Activated CD8-positive, alpha-beta memory T cell treated with anti-CD3 and anti-CD28 coated beads for 1 hour (primary cell): Measurements from ENCODE around the gene KIF5B.
"Not testable (repeated sequence)": the region's sequence is repeated elsewhere in the genome, so short reads cannot be mapped to it uniquely, and the experiment has no call there.

Source experiments
- DNase-seq, 2 donors: peaks; one replicate each; pipeline ENCODE4 v3.0.0-alpha.2; 2020; ENCODE audit warnings: low read depth in 1 of 2; ENCODE audit errors: extremely low read depth in 1 of 2

The KIF5B gene

GRCh38 chr10:32017044-32017443 is 39.2 kb downstream of the KIF5B start:
- DNase-seq, result no peak

GRCh38 chr10:32015386-32015785 is 40.8 kb downstream of the KIF5B start:
- no peak for DNase-seq

- DNase-seq, result no peak
Observed at GRCh38 chr10:32007026-32007425, 49.2 kb downstream of the KIF5B start.

- DNase-seq, result no peak
Observed at GRCh38 chr10:32005050-32005449, 51.2 kb downstream of the KIF5B start.

- DNase-seq, result no peak
Observed at GRCh38 chr10:32004161-32004591, 52.0 kb downstream of the KIF5B start.

GRCh38 chr10:32002531-32002930 is 53.7 kb downstream of the KIF5B start:
- no peak for DNase-seq

- no peak for DNase-seq
Observed at GRCh38 chr10:32000937-32001336, 55.3 kb downstream of the KIF5B start.

GRCh38 chr10:31999836-32000235 is 56.4 kb downstream of the KIF5B start:
- DNase-seq, result no peak

- no peak for DNase-seq
Observed at GRCh38 chr10:31999070-31999660, 57.1 kb downstream of the KIF5B start.

- no peak for DNase-seq
Observed at GRCh38 chr10:31994926-31995325, 61.3 kb downstream of the KIF5B start.

- no peak for DNase-seq
Observed at GRCh38 chr10:31990937-31991336, 65.3 kb downstream of the KIF5B start.

GRCh38 chr10:31987786-31988185 is 68.4 kb downstream of the KIF5B start:
- DNase-seq, result not testable (repeated sequence)

- no peak for DNase-seq
Observed at GRCh38 chr10:31982111-31982510, 74.1 kb downstream of the KIF5B start.

- no peak for DNase-seq
Observed at GRCh38 chr10:31980471-31980870, 75.8 kb downstream of the KIF5B start.

GRCh38 chr10:31979071-31979470 is 77.2 kb downstream of the KIF5B start:
- not testable (repeated sequence) for DNase-seq

GRCh38 chr10:31978156-31978483 is 78.1 kb downstream of the KIF5B start:
- no peak for DNase-seq

- DNase-seq, result no peak
Observed at GRCh38 chr10:31977440-31978155, 78.6 kb downstream of the KIF5B start.

GRCh38 chr10:31975157-31975765 is 81.0 kb downstream of the KIF5B start:
- no peak for DNase-seq

GRCh38 chr10:31974434-31975124 is 81.6 kb downstream of the KIF5B start:
- no peak for DNase-seq

GRCh38 chr10:31972519-31973041 is 83.6 kb downstream of the KIF5B start:
- DNase-seq, result no peak

- not testable (repeated sequence) for DNase-seq
Observed at GRCh38 chr10:31969847-31970246, 86.4 kb downstream of the KIF5B start.

- DNase-seq, result no peak
Observed at GRCh38 chr10:31963589-31963980, 92.6 kb downstream of the KIF5B start.
